GM20431 (cell line): Measurements from ENCODE around the gene COMP.

Source experiments
- in situ Hi-C: fragments of 300-500 bp; cut with MseI, MboI; formaldehyde crosslinking; loops from one replicate; pipeline ENCODE4 v1.15.0; 2020; ENCODE audit warnings: low sequenced_read_pairs; ENCODE audit not compliant: unreplicated experiment

The COMP gene

DNA sequence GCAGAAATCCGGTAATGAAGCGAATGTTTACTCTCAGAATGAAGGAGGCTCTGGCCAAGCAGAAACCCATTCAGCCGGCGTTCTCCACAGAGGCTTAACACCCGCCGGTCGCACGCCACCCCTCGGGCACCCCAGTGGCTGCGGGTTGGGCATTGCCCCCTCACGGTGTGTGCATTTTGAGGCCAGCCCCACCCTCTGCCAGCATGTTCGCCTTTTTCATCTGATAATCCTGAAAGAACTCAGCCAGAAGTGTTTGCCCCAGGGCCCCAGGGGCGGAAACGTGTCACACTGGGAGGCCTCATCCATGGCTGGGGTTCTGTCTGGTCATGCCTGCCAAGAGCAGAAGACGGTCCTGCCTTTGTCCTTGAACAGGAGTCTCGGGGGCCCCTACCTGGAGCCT, 34.2 kb downstream of the COMP start:
- in situ Hi-C loops = no loop called here

DNA sequence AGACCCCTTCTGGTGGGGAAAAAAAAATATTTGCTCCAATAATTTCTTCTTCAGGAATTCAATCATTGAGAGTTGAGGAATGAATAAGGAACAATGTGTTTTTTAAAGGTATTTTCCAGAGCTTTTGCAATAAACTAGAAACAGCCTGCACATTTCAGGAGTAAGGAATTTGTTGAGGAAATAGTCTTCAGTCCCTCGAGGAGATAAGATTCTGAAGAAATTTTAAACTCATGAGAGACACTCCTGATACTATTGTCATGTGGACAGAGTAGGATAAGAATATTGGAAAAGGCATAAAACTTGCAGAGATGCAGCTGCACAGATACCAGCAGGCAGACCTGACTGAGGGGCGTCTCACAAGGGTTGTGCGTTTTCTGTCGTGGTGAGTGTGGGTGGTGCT, 36.6 kb downstream of the COMP start:
- in situ Hi-C loops = no loop called here

DNA sequence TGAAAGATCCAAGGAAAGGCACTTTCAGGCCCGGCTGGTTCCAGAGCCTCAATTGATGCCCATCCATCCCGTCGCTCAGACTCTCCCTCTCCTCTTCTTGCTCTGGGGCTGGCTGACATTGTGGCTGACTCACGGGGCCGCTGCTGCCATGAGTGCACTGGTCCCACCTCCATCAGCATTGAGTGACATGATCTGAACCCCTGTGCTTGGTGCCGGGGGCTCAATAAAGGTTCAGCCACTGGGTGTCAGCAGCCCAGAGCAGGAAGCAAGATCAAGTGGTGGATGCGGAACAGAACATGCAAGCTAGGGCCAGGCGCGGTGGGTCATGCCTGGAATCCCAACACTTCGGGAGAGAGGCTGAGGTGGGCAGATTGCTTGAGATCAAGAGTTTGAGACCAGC, 39.5 kb downstream of the COMP start:
- in situ Hi-C loops = no loop called here

DNA sequence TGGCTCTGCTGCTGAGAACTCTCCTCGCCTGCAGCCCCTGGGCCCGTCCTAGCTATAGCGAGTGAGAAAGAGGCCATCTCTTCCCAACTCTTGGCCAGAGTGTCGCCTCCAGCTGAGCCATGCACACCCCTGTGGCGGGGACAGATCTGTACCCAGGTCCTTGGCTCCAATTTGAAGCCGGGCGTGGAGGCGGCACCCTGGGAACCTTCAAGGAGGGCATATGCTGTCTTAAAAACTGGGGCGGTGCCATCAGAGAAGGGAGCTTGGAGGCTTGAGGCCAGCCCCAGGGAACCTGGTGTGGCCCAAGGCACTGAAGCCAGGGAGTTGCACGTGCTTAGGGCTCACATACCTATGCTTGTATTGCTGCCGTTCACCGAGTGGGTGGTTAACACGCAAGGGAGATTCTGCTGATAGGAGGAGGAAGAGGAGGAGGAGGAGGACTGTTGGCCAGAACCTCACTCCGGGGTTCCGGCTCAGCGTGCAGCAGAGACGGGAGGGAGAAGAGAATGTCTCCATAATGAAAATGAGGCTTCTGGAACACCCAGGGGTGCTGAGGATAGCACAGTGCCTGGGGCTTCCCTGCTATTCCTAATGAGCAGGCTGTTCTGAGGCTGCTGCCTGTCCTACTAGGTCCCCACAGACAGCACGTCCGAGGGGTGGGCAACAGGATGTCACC, 40.7 kb downstream of the COMP start:
- in situ Hi-C loops = no loop called here

DNA sequence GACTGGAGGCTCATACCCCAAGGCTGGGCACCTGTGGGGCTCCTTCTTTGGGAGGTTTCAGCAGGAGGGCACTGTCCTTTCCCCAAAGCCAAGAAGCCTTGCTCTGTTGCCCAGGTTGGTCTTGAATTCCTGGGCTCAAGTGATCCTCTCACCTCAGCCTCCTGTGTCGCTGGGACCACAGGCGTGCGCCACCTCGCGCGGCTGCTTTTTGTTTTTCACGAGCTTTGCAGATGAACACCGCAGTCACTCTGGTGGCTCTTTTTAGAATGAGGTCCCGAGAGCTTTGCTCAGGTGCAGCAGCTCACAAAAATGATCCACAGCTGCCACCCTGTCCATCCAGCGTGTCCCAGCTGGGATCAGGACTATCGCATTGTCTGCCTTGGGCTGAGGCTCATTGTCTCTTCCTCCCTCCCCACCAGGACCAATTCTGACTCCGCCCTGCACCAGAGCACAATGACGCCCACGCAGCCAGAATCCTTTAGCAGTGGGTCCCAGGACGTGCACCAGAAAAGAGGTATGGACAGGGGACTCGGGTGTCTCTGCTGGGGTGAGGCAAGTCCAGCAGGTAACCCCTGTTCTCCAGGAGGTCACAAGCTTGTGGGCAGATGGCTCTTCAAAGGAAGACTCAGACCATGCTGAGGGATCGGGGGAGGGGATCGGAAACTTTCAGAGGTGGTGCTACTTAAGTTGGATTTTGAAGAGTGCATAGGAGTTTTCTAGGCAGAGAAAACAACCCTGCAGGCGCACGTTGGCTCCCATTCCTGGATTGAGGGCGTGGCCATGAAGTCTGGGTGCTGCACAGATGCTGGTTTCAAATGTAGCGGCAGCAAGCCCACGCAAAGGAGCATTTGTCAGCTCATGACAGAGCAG, 41.5 kb downstream of the COMP start:
- in situ Hi-C loops = no loop called here

DNA sequence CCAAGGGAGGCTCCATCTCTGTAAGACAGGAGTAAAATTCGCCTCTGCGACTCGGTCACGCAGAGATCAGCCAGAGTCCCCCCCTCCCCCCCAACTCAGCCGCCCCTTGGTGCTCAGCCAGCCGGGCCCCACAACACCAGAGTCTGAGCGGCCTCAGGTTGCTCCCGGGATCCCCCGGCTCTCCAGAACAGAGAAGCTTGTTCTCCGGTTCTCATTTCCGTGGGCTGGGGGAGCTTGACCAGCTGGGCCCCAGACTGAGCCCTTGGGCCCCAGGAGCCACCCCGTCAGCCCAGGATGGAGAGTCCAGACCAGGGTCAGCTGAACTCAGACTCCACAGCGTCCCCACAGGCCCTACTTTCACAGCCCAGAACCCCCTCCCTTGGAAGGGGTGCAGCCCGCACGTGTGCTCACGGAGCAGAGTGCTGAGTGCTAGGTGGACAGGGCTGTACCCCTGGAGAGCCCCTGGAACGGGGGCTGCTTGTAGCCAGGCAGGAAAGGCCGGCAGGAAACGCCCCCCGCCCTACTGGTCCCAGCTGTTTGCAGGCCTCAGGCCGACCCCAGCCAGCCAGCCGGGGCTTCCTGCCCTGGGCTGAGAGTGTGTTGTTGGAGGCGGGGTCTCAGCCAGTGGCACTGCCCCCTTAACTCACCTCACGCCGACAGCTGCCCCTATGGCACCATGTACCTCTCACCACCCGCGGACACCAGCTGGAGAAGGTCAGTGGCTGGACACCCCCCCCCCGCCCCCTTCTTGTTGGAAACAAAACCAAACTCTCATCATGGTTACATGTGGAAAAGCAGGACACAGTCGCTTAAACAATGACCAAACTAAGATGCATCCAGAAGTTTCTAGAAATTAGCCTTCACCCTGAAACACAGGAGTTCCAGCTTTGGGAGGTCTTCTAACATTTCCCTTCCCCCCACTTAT, 44.4 kb downstream of the COMP start:
- in situ Hi-C loops = no loop called here

DNA sequence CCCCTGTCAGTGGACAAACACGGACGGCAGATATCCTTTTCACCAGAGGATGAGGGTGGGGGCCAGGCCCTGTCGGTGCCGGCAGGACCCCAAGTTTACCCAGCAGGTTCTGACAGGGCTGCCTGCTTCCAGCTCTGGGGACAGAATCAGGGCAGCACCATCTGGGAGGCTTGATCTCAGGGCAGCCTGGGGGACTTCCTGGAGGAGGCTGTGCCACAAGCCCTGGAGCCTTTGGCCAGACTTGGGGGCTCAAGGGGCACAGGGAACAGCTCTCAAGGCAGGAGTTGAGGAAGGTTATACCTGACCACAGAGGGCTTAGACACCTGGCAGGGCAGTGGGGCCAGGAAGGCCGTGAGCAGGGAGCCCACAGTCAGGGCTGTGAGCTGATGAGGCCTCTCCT, 45.2 kb downstream of the COMP start:
- in situ Hi-C loops = no loop called here

DNA sequence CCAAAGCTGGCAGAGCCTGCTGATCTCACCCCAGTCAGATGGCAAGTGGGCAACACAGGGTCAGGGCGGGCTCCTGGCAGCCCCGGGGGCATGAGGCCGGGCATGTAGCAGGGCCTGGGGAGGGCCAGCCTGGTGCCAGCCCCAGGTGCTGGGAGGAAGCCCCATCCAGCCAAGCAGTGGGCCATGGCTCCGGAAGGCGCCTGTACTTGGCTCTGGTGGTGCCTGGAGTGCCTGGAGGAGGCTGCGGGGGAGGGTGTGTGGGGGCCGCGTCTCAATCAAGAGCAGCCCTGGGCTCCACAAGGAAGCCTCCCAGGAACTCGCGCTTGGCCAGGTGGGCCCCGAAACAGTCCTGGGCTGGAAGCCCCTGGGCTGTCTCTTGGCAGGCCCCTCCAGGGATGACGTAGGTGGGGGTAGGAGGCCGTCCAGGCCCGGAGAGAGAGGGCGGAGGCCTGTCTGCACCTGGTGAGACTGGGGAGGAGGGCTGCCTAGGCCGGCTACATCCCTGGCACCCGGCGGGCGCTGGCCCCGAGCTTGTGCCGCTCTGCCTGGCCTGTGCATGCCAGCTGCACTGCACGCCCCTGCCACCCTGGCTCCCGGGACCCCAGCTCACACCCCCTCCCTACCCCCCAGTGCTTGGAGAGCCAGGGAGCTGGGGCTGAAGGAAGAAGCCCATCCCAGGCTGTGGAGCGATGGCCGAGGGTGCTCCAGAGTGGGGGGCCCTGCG, 45.9 kb downstream of the COMP start:
- in situ Hi-C loops = no loop called here

DNA sequence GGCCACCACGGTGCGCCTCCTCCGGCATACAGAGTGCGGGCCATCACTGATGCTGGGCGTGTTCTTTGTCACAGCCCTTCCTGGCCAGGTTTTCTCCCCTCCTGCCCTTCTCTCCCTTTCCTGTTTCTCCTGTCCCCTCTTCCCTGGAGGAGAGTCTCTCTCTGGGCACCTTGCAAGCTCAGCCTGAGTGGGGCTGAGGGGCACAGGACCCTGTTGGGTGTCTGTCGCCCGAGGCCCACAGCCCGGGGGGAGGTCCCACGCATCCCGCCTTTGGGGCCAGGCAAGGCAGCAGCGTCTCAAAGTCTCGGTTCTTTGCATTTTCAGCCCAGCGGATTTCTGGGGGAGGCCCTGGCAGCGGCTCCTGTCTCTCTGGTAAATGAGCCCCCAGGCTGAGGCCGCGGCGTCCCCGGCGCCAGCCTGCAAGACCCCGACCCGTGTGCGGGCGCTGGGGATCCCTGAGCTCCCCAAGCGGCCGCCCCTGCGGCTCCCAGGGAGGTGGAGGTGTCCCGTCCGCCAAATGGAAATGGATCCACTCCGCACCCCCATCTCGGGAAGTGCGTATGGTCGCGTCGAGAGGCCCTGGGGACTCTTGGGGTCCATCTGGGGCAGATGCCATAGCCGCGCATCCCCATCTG, 47.2 kb downstream of the COMP start:
- in situ Hi-C loops = no loop called here

DNA sequence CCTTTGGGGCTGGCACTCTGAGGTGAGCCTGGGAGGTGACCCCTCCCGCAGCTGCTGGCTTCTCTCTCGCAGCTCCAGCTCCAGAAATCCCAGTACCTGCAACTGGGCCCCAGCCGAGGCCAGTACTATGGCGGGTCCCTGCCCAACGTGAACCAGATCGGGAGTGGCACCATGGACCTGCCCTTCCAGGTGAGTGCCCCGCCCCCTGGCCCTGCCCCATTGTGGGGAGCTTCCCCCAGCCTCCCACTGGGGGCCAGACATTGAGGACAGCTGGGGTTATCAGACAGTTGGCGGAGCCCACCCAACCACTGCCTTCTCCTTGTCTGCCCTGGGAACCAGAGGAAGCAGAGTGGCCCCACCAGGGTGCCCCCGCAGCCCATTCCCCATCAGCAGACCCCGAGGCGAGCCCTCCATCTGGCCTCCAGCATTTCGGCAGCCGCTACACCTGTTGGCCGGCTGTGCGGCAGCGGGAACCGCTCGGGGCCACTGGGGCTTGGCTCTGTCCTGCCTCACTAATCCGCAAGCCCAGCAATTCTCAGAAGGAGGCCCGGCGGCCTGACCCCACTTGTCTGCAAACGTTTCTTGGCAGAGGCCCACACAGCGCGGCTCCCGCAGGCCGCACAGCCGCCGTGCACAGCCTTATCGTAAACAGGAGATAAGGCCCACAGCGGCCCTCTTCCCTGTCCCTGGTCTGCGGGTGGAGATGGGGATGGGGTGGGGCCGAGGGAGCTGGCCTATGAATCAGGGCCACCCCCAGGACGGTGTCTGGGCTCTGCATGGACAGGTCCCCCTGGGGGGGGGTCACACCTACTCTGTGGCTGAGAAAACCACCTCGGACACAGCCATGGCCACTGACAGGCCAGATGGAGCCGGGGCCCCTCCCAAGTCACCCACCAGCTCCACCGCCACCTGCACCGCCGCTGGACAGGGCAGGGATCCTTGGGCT, 48.0 kb downstream of the COMP start:
- in situ Hi-C loops = no loop called here

DNA sequence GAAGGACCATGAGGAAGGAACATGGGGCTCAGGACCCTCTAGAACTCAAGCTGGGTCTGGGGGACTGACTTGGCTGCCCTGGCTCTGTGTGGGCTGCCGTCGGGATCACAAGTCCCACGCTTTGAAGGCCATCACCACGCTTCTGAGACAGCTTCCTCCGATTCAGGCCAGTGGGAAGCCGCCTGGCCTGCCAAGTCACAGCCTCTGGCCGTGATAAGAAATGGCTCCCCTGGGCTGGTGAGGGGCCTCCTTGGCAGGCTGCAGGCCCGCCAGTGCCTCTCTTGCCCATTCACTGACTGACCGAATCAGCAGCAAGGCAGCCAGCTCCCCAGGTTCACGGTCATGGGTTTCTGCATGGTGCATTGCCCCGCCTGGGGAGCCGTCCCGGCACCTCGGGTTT, 48.8 kb downstream of the COMP start:
- in situ Hi-C loops = no loop called here

DNA sequence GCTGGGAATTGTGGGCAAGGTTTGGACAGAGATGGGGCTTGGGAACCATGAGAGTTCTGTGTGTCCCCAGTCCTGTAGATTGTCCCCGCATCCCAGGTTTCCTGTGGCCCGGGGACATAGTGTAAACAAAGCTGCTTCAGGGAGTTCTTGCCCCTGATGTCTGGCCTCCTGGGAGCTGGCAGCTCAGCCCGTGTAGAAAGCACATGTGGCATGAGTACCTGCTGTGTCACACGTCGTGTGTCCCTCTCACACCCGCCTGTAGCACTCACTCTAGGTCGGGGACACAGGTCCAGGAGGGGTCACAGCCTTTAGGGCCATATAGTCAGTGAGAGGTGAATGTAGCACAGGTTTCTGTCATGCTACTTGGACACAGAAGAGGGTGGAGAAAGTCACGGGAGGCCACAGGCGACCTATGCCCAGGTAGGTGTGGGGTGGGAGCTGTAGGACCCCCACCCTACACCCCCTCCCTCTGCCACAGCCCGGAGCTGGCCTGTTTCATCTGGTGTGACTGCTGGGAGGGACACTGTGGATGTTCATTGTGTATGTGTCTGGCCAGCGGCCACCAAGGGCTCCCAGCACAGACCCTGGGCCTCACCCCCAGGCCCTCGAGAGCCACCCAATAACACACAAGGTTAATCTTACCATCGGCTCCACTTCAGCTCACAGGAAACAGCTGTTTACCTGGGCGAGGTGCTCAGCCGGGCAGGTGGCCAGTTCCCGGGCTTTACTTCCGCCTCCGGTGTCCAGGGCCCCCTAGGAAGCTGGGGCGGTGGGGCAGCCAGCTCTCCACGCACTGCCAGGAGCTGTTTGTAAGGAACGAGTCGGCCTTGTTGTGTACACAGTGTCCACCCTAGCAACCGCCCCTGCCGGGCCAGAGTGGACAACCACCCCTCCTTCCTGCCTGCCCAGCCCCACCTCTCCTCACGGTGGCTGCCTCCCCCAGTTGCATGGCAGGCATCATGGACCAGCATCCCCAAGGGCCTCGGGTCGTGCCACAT, 49.7 kb downstream of the COMP start:
- in situ Hi-C loops = no loop called here

DNA sequence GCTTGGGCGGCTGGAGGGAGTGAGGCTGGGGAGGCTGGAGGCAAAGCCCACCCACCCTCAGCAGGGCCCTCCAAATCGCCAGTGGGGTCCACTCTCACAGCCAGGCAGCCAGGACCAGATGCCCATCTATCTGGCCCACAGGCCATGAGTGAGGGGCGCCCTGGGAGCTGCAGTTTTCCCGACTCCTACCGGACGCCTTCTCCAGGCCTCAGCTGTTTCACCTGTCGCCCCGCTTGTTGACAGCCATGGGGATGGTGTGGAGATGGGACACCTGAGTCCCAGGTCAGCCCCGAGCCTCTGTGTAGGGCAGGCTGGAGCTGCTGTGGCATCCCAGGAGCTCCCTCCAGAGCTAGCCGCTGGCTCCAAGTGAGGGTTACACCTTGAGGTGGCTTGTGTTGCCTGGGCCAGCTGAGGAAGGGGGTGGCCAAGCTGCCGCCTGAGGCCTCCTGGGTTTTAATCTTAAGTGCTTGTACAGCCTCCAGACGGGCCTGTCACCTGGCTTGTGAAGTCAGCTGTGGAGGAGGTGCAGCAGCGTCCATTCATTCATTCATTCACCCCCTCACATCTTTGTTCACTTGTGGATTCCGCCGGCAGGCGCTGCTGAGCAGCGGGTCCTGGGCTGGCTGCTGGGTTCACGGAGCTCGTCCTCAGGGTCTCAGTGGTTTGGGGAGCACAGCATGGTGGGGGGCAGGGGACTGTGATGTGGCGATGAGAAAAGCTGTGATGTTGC, 52.0 kb downstream of the COMP start:
- in situ Hi-C loops = no loop called here

DNA sequence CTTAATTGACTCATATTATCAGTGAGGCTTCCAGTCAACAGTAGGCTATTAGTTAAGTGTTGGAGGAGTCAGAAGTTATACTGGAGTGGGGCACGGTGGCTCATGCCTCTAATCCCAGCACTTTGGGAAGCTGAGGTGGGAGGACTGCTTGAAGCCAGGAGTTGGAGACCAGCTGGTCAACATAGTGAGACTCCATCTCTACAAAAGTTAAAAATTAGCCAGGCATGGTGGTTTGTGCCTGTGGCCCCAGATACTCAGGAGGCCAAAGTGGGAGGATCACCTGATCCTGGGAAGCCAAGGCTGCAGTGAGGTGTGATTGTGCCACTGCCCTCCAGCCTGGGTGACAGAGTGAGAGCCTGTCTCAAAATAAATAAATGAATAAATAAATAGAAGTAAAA, 53.2 kb downstream of the COMP start:
- in situ Hi-C loops = no loop called here

DNA sequence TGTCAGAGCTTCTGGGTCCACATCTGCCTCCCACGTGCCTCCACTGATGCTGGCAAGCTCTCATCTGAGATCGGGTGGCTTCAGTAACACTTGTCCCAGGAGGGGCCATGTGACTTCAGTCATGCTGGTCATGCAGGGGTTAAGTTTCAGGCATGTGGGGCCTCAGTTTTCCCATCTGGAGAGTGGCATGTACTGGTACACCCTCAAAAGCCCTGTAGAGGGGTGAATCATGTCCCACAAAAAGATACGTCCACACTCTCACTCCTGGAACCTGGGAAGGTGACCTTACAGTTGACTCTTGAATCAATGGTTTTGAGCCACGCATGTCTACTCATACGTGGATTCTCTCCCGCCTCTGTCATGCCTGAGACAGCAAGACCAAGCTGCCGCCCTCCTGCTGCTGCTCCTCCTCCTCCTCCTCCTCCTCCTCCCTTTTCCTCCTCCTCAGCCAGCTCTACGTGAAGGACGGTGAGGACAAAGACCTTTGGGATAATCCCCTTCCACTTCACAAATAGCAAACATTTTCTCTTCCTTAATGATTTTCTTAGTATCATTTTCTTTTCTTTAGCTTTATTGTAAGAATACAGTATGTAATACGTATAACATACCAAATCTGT, 53.7 kb downstream of the COMP start:
- in situ Hi-C loops = no loop called here
